K562 (cell line): ENCODE data around the gene SLC17A2. TPM values are rescaled to one million over a fixed set of nuclear protein-coding genes. Genes with fewer than 3 reads are reported as not detected.

ENCODE experiments used
- CEBPG ChIP-seq, 3 experiments: fragments of 200-800 bp in 1 of 3; sonication (Bioruptor generic) in 1 of 3; sonication (generic) in 1 of 3; formaldehyde crosslinking in 1 of 3; IDR thresholded peaks in 2 of 3; conservative IDR thresholded peaks in 1 of 3; 2 replicates each; pipeline versions ENCODE4 v1.6.1 to v1.8.0; 2016 to 2022; ENCODE audit warnings: missing compliant biosample characterization in 2 of 3, missing genetic modification characterization in 2 of 3, mild to moderate bottlenecking in 1 of 3, missing genetic modification reagents in 1 of 3
- CREB1 ChIP-seq, 2 experiments: sonication (generic) in 1 of 2; formaldehyde crosslinking in 1 of 2; IDR thresholded peaks; 2 replicates each; pipeline versions ENCODE4 v1.6.1 to v1.8.0; 2012 to 2022; ENCODE audit warnings: inconsistent platforms in 1 of 2, mild to moderate bottlenecking in 1 of 2, missing genetic modification reagents in 1 of 2, moderate library complexity in 1 of 2
- CTBP1 ChIP-seq: fragments of 450-650 bp; IDR thresholded peaks from 2 replicates; pipeline ENCODE4 v1.6.1; 2016; ENCODE audit warnings: borderline replicate concordance
- HNRNPUL1 ChIP-seq: fragments of 200-400 bp; formaldehyde crosslinking; IDR thresholded peaks from 2 replicates; pipeline ENCODE4 v1.6.1; 2017; ENCODE audit warnings: low read length
- MCM7 ChIP-seq, 2 experiments: fragments of 450-650 bp; IDR thresholded peaks; 2 replicates each; pipeline ENCODE4 v1.6.1; 2016 to 2018
- NFATC3 ChIP-seq: fragments of 450-650 bp; IDR thresholded peaks from 2 replicates; pipeline ENCODE4 v1.6.1; 2017; ENCODE audit warnings: mild to moderate bottlenecking
- STAG1 ChIP-seq: sonication (generic); formaldehyde crosslinking; IDR thresholded peaks from 2 replicates; pipeline ENCODE4 v1.5.0; 2020; ENCODE audit warnings: missing genetic modification reagents, borderline replicate concordance
- TAF15 ChIP-seq: fragments of 200-400 bp; formaldehyde crosslinking; IDR thresholded peaks from 2 replicates; pipeline ENCODE4 v1.6.1; 2017; ENCODE audit warnings: mild to moderate bottlenecking, low read depth, low read length, moderate library complexity
- TAF7 ChIP-seq: fragments of 450-650 bp; IDR thresholded peaks from 2 replicates; pipeline ENCODE4 v1.6.1; 2016; ENCODE audit warnings: missing genetic modification characterization, missing compliant biosample characterization
- TAL1 ChIP-seq: fragments of 450-650 bp; IDR thresholded peaks from 2 replicates; pipeline ENCODE4 v1.6.1; 2016; ENCODE audit warnings: mild to moderate bottlenecking
- ZKSCAN3 ChIP-seq: fragments of 250-450 bp; sonication (Bioruptor Pico); IDR thresholded peaks from 2 replicates; pipeline ENCODE4 v1.4.0; 2020
- ZNF561 ChIP-seq: fragments of 450-650 bp; formaldehyde crosslinking; conservative IDR thresholded peaks from 2 replicates; pipeline ENCODE4 v1.4.0; 2020; ENCODE audit warnings: mild to moderate bottlenecking, moderate library complexity
- ZNF589 ChIP-seq: fragments of 200-800 bp; sonication (Bioruptor generic); IDR thresholded peaks from 2 replicates; pipeline ENCODE4 v1.6.1; 2016; ENCODE audit warnings: low read depth, missing genetic modification characterization, missing compliant biosample characterization
- polyA plus RNA-seq, 8 experiments: library from polyadenylated mRNA; depleted of rRNA in 4 of 8; stranded (reverse) in 5 of 8; unstranded in 3 of 8; fragments of >200 nt; fragmentation: Nextera tagmentation in 2 of 8; fragmentation: Illumina TruSeq in 1 of 8; extraction: Ambion mirVana in 2 of 8; extraction: Trizol in 1 of 8; gene quantifications; 2 replicates each; pipeline versions ENCODE4 v1.2.1 to v1.2.3, GENCODE V29; 2011 to 2014; ENCODE audit warnings: inconsistent platforms in 1 of 8, missing spikeins in 1 of 8
- total RNA-seq, 7 experiments: library from RNA; depleted of rRNA in 6 of 7; stranded (reverse); fragments of >200 nt in 6 of 7; fragmentation: Illumina TruSeq in 2 of 7; extraction: Trizol in 2 of 7; gene quantifications; 2 replicates each; pipeline versions ENCODE4 v1.2.1 to v1.2.3, GENCODE V29; 2011 to 2021; ENCODE audit warnings: low replicate concordance in 1 of 7
- TF ChIP-seq, protein P1 (sequence below): fragments of 450-650 bp; IDR thresholded peaks from 2 replicates; pipeline ENCODE4 v1.6.1; 2016; ENCODE audit warnings: antibody characterized with exemption
- TF ChIP-seq, protein P2 (sequence below): fragments of 450-650 bp; formaldehyde crosslinking; conservative IDR thresholded peaks from 2 replicates; pipeline ENCODE4 v1.4.0; 2022; ENCODE audit warnings: mild to moderate bottlenecking, missing genetic modification characterization
- TF ChIP-seq, protein P3 (sequence below): sonication (generic); formaldehyde crosslinking; IDR thresholded peaks from 2 replicates; pipeline ENCODE4 v1.8.1; 2023; ENCODE audit warnings: missing genetic modification reagents, mild to moderate bottlenecking, borderline replicate concordance
- TF ChIP-seq, protein P4 (sequence below): fragments of 450-650 bp; IDR thresholded peaks from 2 replicates; pipeline ENCODE4 v1.6.1; 2016; ENCODE audit warnings: mild to moderate bottlenecking

Gene SLC17A2
- total and polyA plus RNA-seq, 9 of the 15 experiments (the other 6 are each of a cell fraction or from before 2014, with no cell fraction given): not detected

DNA sequence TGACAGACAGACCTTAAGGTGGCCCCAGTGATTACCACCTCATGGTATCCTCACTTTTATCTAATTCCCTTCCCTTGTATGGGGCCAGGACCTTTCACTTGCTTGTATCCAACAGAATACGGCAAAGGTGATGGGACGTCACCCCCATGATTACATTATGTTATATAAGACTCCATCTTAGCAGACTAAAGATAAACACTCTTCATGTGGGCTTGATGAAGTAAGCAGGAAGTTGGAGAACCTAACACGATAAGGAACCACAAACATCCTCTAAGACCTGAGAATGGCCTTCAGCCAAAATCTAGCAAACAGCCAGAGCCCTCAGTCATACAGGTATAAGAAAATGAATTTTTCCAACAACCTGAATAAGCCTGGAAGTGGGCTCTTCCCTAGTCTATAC is 64.5 kb downstream of the SLC17A2 start (continued):
- TF ChIP-seq, protein P1, sequence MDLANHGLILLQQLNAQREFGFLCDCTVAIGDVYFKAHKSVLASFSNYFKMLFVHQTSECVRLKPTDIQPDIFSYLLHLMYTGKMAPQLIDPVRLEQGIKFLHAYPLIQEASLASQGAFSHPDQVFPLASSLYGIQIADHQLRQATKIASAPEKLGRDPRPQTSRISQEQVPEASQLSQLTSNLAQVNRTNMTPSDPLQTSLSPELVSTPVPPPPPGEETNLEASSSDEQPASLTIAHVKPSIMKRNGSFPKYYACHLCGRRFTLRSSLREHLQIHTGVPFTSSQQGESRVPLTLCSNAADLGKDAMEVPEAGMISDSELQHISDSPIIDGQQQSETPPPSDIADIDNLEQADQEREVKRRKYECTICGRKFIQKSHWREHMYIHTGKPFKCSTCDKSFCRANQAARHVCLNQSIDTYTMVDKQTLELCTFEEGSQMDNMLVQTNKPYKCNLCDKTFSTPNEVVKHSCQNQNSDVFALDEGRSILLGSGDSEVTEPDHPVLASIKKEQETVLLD: no peak
- peak; percentile 46; the same call in 1 of the 2 replicates for TF ChIP-seq TAL1
- TF ChIP-seq ZNF561: no peak
- no peak for TF ChIP-seq STAG1 (CRISPR knock-in tag)
- TF ChIP-seq, protein P2, sequence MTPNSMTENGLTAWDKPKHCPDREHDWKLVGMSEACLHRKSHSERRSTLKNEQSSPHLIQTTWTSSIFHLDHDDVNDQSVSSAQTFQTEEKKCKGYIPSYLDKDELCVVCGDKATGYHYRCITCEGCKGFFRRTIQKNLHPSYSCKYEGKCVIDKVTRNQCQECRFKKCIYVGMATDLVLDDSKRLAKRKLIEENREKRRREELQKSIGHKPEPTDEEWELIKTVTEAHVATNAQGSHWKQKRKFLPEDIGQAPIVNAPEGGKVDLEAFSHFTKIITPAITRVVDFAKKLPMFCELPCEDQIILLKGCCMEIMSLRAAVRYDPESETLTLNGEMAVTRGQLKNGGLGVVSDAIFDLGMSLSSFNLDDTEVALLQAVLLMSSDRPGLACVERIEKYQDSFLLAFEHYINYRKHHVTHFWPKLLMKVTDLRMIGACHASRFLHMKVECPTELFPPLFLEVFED (CRISPR knock-in tag): no peak
- 0 out of 2 replicates have a peak, but pooled peaks have one; percentile 25 for TF ChIP-seq CREB1 (IDR thresholded peaks at IDR 0.05)
- no peak for TF ChIP-seq CREB1 (CRISPR knock-in tag; IDR thresholded peaks at IDR 0.05)
- TF ChIP-seq ZNF589 (CRISPR knock-in tag): no peak
- no peak for TF ChIP-seq TAF7 (tag)
- TF ChIP-seq, protein P3, sequence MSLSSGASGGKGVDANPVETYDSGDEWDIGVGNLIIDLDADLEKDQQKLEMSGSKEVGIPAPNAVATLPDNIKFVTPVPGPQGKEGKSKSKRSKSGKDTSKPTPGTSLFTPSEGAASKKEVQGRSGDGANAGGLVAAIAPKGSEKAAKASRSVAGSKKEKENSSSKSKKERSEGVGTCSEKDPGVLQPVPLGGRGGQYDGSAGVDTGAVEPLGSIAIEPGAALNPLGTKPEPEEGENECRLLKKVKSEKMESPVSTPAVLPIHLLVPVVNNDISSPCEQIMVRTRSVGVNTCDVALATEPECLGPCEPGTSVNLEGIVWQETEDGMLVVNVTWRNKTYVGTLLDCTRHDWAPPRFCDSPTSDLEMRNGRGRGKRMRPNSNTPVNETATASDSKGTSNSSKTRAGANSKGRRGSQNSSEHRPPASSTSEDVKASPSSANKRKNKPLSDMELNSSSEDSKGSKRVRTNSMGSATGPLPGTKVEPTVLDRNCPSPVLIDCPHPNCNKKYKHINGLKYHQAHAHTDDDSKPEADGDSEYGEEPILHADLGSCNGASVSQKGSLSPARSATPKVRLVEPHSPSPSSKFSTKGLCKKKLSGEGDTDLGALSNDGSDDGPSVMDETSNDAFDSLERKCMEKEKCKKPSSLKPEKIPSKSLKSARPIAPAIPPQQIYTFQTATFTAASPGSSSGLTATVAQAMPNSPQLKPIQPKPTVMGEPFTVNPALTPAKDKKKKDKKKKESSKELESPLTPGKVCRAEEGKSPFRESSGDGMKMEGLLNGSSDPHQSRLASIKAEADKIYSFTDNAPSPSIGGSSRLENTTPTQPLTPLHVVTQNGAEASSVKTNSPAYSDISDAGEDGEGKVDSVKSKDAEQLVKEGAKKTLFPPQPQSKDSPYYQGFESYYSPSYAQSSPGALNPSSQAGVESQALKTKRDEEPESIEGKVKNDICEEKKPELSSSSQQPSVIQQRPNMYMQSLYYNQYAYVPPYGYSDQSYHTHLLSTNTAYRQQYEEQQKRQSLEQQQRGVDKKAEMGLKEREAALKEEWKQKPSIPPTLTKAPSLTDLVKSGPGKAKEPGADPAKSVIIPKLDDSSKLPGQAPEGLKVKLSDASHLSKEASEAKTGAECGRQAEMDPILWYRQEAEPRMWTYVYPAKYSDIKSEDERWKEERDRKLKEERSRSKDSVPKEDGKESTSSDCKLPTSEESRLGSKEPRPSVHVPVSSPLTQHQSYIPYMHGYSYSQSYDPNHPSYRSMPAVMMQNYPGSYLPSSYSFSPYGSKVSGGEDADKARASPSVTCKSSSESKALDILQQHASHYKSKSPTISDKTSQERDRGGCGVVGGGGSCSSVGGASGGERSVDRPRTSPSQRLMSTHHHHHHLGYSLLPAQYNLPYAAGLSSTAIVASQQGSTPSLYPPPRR: no peak
- TF ChIP-seq MCM7 (IDR thresholded peaks at IDR 0.05): no peak
- no peak for TF ChIP-seq CEBPG (CRISPR knock-in tag; IDR thresholded peaks at IDR 0.05)
- peak; percentile 47 to 66; a peak in 3 of 4 replicates for TF ChIP-seq CEBPG (tag; conservative IDR thresholded peaks at IDR 0.05 in 1 of 2, IDR thresholded peaks at IDR 0.05 in 1 of 2)
- TF ChIP-seq NFATC3: no peak
- TF ChIP-seq CTBP1: peak; percentile 74
- TF ChIP-seq HNRNPUL1: no peak
- TF ChIP-seq ZKSCAN3 (CRISPR knock-in tag): no peak
- TF ChIP-seq TAF15: no peak
- TF ChIP-seq, protein P4, sequence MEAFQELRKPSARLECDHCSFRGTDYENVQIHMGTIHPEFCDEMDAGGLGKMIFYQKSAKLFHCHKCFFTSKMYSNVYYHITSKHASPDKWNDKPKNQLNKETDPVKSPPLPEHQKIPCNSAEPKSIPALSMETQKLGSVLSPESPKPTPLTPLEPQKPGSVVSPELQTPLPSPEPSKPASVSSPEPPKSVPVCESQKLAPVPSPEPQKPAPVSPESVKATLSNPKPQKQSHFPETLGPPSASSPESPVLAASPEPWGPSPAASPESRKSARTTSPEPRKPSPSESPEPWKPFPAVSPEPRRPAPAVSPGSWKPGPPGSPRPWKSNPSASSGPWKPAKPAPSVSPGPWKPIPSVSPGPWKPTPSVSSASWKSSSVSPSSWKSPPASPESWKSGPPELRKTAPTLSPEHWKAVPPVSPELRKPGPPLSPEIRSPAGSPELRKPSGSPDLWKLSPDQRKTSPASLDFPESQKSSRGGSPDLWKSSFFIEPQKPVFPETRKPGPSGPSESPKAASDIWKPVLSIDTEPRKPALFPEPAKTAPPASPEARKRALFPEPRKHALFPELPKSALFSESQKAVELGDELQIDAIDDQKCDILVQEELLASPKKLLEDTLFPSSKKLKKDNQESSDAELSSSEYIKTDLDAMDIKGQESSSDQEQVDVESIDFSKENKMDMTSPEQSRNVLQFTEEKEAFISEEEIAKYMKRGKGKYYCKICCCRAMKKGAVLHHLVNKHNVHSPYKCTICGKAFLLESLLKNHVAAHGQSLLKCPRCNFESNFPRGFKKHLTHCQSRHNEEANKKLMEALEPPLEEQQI: no peak
